ENCODE results near the gene GBF1. TPM values are rescaled to one million over a fixed set of nuclear protein-coding genes. Genes with fewer than 3 reads are reported as not detected.

GBF1 gene
- 46.7 and 72.2 TPM in 2 replicates for total RNA-seq

GRCh38 chr10:102245082-102245931, at the start of gene GBF1:
TSS of gene GBF1 (plus strand) at chr10:102245532. CDS start at chr10:102258939, 13,407 bp downstream.

GRCh38 chr10:102225646-102226541, 19.4 kb upstream of the GBF1 start, which contains the start of gene ELOVL3:
TSS of gene ELOVL3 (plus strand) at chr10:102226299. CDS start at chr10:102226549, 250 bp downstream.

DNA sequence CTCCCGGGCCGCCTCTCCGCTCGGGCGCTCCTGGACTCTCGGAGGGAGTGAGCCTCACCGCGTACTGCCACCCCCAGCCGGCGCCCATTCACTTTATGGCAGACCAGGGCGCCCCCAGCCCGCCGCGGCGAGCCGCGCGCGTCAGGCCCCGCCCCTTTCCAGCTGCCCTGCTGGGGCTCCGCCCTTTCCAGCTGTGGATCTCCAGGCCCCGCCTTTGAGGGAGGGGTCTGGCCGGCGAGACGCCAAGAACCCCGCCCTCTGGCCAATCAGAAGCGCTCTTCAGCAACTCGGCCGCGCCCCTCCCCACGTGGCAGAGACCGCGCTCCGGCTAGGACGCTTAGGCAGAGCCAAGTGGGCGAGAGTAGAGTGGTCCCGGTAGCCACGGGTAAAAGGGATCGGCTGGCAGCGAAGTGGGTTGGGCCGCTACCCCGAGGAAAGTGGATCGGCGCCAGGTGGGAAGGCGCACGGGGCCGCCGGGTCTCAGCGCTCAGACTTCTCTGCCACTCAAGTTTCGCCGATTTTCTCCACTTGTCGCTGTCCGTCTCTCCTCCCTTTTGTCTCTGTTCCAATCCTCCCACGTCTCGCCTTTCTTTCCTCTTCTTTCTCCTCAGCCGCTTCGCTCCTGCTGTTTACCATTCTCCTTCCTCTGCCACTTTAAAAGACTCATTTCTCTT, 3.8 kb upstream of the GBF1 start, which contains the start of gene PITX3:
TSS of gene PITX3 (minus strand) at position 69 of the 674 bp plus-strand sequence. CDS start 9,432 bp downstream, outside the sequence.

DNA sequence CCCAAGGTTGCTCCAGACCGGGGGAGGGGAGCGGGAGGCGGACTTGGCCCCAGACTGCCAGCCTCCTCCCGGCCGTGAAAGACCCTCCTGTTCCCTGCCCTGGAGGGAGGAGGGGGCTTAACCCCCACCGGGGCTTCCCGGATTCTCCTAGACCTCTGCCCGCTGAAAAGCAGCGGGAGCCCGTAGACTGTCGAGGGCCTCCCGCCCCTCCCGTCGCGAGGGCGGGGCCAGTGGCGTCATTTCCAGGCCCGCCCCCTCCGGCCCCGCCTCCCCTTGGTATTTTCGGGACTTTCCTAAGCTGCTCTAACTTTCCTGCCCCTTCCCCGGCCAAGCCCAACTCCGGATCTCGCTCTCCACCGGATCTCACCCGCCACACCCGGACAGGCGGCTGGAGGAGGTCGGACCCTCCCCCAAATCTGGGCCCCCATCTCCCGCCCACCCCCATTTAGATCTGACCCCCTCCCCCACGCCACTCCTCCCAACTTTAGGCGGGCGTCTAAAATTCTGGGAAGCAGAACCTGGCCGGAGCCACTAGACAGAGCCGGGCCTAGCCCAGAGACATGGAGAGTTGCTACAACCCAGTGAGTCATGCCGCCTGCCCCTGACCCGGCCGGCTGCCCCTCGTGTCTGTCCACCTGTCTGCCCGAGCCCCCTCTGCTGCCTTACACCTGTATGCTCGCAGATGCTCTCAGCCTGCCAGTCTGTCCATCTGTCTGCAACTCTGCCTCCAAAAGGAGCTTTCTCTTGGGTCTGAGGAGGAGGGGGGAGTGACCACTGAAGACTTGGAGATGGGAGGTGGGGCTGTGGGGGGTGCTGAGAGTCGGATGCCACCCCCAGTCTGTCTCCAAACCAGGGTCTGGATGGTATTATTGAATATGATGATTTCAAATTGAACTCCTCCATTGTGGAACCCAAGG, 150.3 kb downstream of the GBF1 start, which contains the start of gene NFKB2:
TSS of gene NFKB2 (plus strand) at position 306 of the 917 bp plus-strand sequence. CDS start at position 561, 255 bp downstream.

DNA sequence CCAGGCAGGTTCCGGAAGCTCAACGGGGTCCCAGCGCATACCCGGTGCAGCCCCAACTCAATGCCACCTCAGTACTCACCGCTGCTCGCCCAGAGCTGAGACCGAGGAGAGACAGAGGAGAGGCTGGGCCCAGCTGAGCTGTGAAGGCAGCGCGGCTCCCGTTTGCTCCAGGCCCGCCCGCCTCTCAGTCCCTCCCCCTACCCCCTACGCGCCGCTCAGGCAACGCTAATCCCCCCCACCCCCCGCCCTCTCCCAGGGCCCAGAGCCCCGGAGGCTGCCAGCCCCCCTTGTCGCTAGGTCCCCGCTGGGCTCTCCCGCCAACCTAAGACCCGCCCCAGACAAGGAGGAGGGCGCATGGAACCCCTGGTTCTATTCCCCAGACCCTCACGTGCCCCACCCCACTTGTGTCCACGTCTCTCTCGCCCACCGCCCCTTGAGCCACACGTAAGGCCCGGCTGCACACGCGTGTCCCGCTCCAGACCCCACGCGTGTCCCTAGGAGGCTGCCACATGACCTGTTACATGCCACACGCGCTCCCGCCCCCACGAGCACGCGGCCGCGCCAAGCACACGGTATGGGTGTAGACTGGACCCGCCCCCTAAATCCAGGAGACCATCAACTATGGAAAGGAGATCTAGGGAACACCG, 173.4 kb downstream of the GBF1 start, which contains the start of gene PSD:
TSS of gene PSD (minus strand) at position 164 of the 647 bp plus-strand sequence. CDS start 1,747 bp downstream, outside the sequence.

GRCh38 chr10:102420714-102421506, 175.6 kb downstream of the GBF1 start, which contains the start of gene FBXL15:
TSS of gene FBXL15 (plus strand) at chr10:102420836. CDS start at chr10:102421130, 294 bp downstream.

Other genes starting within 250 kb of the GBF1 start
- gene ARMH3, start 189.4 kb upstream of the GBF1 start, total RNA-seq = 12.2 and 47.1 TPM in 2 replicates
- 40.2 and 41.2 TPM in 2 replicates for gene HPS6, start 180.2 kb upstream of the GBF1 start, total RNA-seq
- gene LDB1, start 125.2 kb upstream of the GBF1 start, total RNA-seq = 52.1 and 97.8 TPM in 2 replicates
- 18.5 and 25.3 TPM in 2 replicates for gene PPRC1, start 112.5 kb upstream of the GBF1 start, total RNA-seq
- gene NOLC1, start 93.1 kb upstream of the GBF1 start, total RNA-seq = 16.1 and 17.9 TPM in 2 replicates
- not detected in 2 replicates for gene ELOVL3, start 19.2 kb upstream of the GBF1 start, total RNA-seq
- not detected in 2 replicates for gene PITX3, start 4.0 kb upstream of the GBF1 start, total RNA-seq
- gene NFKB2, start 150.2 kb downstream of the GBF1 start, total RNA-seq = 15.3 and 19.0 TPM in 2 replicates
- 2.3 and 12.2 TPM in 2 replicates for gene PSD, start 173.3 kb downstream of the GBF1 start, total RNA-seq
- gene FBXL15, start 175.3 kb downstream of the GBF1 start, total RNA-seq = 8.7 and 14.5 TPM in 2 replicates
- 25.9 and 41.6 TPM in 2 replicates for gene CUEDC2, start 187.0 kb downstream of the GBF1 start, total RNA-seq
- gene C10orf95, start 206.0 kb downstream of the GBF1 start, total RNA-seq = 1.3 TPM in 1 of 2 replicates, not detected in the other